IgD-negative memory B cell (primary cell): ENCODE measurements around the gene SEC16A. TPM values are rescaled to one million over a fixed set of nuclear protein-coding genes. Genes with fewer than 3 reads are reported as not detected.

Source experiments
- H3K27ac Mint-ChIP-seq, 3 donors: one replicate each; pipeline ENCODE4 v1.8.0; 2020 to 2022; ENCODE audit warnings: mild to moderate bottlenecking in 3 of 3, mixed read lengths in 3 of 3, moderate library complexity in 1 of 3
- H3K27me3 Mint-ChIP-seq: one replicate; pipeline ENCODE4 v1.8.0; 2021; ENCODE audit warnings: mixed read lengths
- H3K36me3 Mint-ChIP-seq: one replicate; pipeline ENCODE4 v1.8.0; 2020; ENCODE audit warnings: mild to moderate bottlenecking, mixed read lengths
- H3K4me1 Mint-ChIP-seq, 3 donors: one replicate each; pipeline ENCODE4 v1.8.0; 2020 to 2022; ENCODE audit warnings: mixed read lengths in 3 of 3, mild to moderate bottlenecking in 1 of 3
- H3K4me3 Mint-ChIP-seq, 4 donors: one replicate each; pipeline ENCODE4 v1.8.0; 2020 to 2022; ENCODE audit warnings: mild to moderate bottlenecking in 4 of 4, mixed read lengths in 4 of 4, moderate library complexity in 3 of 4
- H3K9me3 Mint-ChIP-seq, 3 donors: one replicate each; pipeline ENCODE4 v1.8.0; 2020 to 2021; ENCODE audit warnings: mixed read lengths in 3 of 3, mild to moderate bottlenecking in 1 of 3
- polyA plus RNA-seq: library from polyadenylated mRNA; unstranded; fragments of 300-500 nt; fragmentation: Illumina TruSeq; gene quantifications from one replicate; pipeline ENCODE4 v1.2.3, GENCODE V29; 2021

SEC16A gene
- polyA plus RNA-seq, 1 donor from 2014 or later = 30.1 TPM

DNA sequence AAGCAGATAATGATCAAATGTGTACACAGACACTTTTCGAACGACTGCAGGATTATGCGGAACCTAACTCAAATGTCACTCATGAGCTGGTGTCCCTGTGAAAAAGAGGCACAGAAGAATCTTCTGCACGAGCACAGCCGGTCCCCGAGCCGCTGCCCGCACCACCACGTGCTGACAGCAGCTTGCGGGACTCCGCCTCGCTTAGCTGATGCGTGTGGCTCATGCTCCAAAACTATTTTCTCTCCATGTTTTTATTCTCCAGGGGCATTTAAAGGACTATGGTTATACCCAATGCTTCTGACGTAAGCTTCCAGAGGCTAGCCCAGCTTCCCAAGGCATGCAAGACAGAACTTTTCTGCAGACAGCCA is 9.5 kb downstream of the SEC16A start:
- H3K27ac Mint-ChIP-seq = no peak overlapping the region
- no peaks in the 10 kb centered on the region for H3K27me3 Mint-ChIP-seq
- peaks cover 0 to 4% (median 2%) of the 10 kb centered on the region in 3 donors for H3K4me1 Mint-ChIP-seq
- no peaks in the 10 kb centered on the region for H3K36me3 Mint-ChIP-seq
- H3K4me3 Mint-ChIP-seq = no peak overlapping the region
- no peaks in the 10 kb centered on the region for H3K9me3 Mint-ChIP-seq

DNA sequence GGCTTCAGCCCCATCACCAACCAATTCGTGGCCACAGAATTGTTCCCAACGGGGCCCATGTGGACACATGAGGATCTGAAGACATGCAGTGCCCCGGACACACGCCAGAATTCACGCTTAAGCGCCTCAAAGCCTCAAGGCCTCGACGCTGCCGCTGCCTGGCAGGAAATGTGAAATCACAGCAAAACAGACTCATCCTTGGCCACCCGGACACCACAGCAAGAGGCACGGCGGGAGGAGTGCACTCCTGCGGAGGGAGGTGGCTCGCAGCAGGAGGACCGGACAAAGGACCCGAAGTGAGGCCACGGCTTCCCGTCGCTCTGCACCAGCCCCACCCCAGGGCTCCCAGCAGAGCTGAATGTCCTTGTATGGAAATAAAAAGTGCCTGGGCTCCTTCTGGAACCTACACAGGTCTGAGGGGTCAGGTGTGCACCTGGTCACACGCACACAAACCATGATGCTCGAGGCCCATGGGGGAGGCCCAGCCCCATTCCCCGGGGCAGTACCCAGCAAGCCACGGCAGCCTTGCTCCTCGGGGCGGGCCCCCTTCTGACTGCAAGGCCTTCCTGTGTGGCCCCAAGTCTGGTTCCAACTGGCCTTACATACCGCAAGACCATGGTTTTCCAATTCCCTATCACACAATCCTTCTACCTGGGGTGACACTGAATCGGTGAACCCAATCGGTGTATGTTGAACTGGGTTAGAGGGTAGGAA is 10.0 kb downstream of the SEC16A start:
- Mint-ChIP-seq H3K27me3 (no peaks in the 10 kb centered on the region), H3K27ac (no peak overlapping the region), H3K4me3 (no peak overlapping the region), H3K36me3 (no peaks in the 10 kb centered on the region), H3K4me1 (peaks cover 0 to 2% (median 2%) of the 10 kb centered on the region in 3 donors), H3K9me3 (no peaks in the 10 kb centered on the region)

DNA sequence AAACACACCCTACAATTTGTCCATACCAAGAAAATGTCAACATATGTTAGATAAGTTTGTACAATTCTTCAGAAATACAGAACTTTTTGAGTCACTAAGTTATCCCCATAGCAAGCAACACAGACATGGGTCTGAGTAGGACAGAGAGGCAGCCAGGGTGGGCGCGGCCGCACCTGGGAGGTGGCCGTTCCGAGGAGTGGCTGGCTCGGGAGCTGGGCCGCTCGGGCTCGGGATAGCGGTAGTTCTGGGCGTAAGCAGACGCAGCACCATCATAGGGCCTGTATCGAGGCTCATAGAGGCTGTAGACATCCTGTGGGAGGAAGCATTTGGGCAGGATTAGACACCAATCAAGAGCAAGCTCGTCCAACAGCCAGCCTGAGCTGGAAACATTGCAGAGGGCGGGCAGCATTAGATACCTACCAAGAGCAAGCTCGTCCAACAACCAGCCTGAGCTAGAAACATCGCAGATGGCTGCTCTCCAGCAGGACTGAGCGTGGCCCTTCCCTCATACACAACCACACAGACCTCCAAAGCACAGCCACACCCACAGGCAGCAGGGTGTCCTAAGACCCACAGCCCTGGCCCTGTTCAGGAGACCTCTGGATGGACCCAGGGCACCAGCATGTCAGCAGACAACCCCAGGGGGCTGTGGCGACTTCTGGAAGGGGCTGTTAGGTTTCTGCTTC is 10.9 kb downstream of the SEC16A start:
- H3K4me3 Mint-ChIP-seq = no peak overlapping the region
- no peaks in the 10 kb centered on the region for H3K36me3 Mint-ChIP-seq
- no peaks in the 10 kb centered on the region for H3K27me3 Mint-ChIP-seq
- H3K4me1 Mint-ChIP-seq = peaks cover 0 to 2% (median 0%) of the 10 kb centered on the region in 3 donors
- no peak overlapping the region for H3K27ac Mint-ChIP-seq
- H3K9me3 Mint-ChIP-seq = no peaks in the 10 kb centered on the region

DNA sequence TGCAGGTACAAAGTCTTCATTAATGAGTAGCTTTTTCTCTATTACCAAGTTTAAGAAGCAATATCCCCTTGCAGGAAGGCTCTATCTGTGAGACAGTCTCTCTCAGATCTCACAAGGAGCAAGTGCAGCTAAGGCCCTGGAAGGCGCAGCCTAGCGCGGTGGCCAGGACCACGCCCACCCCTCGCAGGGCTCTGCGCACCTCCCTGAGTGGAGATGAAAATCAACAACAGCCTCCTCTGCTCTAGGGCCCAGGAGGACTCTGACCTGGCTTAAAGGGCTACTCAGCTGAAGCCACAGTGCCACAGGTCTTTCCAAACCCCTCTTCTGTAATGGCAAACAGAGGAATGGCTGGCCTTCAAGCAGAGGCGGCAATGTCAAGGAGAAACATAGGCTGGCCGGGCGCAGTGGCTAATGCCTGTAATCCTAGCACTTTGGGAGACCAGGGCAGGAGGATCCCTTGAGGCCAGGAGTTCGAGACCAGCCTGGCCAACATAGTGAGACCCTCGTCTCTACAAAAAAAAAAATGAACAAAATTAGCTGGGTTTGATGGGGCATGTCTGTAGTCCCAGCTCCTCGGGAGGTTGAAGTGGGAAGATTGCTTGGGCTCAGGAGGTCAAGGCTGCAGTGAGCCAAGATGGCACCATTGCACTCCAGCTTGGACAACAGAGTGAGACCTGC is 11.9 kb downstream of the SEC16A start:
- Mint-ChIP-seq H3K36me3 (peaks cover 2% of the 10 kb centered on the region), H3K27ac (no peak overlapping the region), H3K27me3 (no peaks in the 10 kb centered on the region), H3K4me3 (no peak overlapping the region), H3K9me3 (no peaks in the 10 kb centered on the region), H3K4me1 (peaks cover 0 to 2% (median 0%) of the 10 kb centered on the region in 3 donors)

DNA sequence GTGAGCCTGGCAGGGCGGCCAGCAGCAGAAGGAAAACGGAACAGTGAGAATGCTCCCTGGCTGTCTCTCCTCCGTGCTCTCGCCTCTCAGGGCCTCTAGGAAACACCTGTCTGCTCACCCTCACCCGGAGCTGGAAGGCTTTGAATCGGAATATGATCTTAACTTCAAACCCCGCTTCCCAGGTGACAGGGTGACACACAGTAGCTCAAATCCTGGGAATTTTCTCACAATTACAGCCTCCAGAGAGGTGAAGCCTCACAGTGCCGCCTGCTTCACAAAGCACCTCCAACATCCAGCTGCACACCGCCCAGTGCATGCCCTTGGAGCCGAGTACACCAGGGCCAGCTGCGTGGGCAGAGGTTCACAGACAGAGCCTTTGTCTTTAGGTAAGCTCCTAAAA is 12.5 kb downstream of the SEC16A start:
- peaks cover 2% of the 10 kb centered on the region for H3K36me3 Mint-ChIP-seq
- no peak overlapping the region for H3K27ac Mint-ChIP-seq
- no peak overlapping the region for H3K4me3 Mint-ChIP-seq
- H3K9me3 Mint-ChIP-seq = no peaks in the 10 kb centered on the region
- peaks cover 0 to 2% (median 0%) of the 10 kb centered on the region in 3 donors for H3K4me1 Mint-ChIP-seq
- no peaks in the 10 kb centered on the region for H3K27me3 Mint-ChIP-seq

DNA sequence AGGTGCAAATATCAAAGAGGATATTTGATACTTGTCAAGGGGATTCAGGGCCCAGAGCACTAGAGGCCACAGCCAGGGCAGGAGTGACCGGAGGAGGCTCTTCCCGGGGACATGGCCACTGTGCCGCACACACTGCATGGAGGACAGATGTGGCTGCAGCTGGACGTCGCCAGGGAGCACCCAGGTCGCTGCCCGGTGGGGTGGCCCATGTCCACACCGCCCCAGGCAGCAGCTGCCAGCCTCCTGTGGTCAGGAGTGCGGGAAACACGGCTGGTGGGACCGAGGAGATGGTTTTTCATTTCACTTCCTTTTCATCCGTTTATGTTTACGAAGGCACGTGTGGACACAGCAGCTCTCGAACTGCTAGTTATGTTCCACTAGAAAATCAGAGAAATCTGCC is 15.1 kb downstream of the SEC16A start:
- Mint-ChIP-seq H3K36me3 (peaks cover 2% of the 10 kb centered on the region), H3K27me3 (no peaks in the 10 kb centered on the region), H3K27ac (no peak overlapping the region), H3K4me1 (no peaks in the 10 kb centered on the region), H3K4me3 (no peak overlapping the region), H3K9me3 (no peaks in the 10 kb centered on the region)

DNA sequence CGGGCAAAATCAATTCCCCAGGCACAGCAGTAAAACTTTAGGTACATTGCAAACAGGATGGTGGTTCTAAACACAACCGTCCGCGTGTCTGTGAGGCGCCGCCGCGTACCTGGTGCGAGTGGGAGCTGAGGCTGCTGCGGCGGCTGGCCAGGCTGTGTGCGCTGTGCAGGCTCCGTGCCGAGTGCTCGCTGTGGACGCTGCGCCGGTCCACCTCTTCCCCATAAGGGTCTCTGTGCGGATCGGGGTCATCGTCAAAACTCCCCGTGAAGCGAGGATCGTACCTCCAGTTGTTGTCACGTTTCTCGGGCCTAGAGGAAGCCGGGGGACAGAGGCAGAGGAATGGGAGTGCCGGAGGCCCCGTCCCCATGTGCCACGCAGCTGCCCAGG is 16.7 kb downstream of the SEC16A start:
- Mint-ChIP-seq H3K27me3 (no peaks in the 10 kb centered on the region), H3K4me1 (no peaks in the 10 kb centered on the region), H3K4me3 (no peak overlapping the region), H3K9me3 (no peaks in the 10 kb centered on the region), H3K36me3 (peaks cover 2% of the 10 kb centered on the region), H3K27ac (no peak overlapping the region)

DNA sequence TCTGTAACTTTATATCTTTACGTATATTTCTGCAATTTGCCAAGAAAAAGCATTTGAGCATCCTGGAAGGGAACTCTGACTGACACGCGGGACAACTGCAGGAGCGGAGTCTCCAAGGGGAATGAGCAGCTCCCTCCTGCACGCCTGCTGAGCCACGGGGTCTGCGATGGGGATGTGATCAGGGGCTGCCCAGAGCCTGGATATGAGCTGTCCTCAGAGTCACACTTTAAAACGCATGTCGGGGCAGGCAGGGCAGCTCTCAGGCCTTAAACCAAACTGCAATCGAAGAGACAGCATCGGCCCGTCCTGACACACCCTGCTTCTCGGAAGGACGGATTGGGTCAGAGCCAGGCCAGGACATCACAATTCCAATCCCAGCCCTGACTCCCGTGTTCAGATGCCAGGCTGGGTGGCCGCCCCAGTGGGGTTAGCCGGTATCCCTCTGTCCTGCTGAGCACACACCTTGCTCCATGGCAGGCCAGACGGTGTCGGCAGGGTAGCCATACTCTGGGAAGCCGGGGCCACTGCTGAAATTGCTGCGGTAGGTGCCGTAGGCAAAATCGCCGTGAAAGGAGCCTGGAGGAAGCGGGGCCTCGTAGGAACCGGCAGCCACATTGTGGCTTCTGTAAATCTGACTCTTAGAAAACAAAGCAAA is 17.2 kb downstream of the SEC16A start:
- H3K9me3 Mint-ChIP-seq = no peaks in the 10 kb centered on the region
- H3K4me3 Mint-ChIP-seq = no peak overlapping the region
- no peak overlapping the region for H3K27ac Mint-ChIP-seq
- H3K36me3 Mint-ChIP-seq = peaks cover 2% of the 10 kb centered on the region
- H3K27me3 Mint-ChIP-seq = no peaks in the 10 kb centered on the region
- no peaks in the 10 kb centered on the region for H3K4me1 Mint-ChIP-seq

DNA sequence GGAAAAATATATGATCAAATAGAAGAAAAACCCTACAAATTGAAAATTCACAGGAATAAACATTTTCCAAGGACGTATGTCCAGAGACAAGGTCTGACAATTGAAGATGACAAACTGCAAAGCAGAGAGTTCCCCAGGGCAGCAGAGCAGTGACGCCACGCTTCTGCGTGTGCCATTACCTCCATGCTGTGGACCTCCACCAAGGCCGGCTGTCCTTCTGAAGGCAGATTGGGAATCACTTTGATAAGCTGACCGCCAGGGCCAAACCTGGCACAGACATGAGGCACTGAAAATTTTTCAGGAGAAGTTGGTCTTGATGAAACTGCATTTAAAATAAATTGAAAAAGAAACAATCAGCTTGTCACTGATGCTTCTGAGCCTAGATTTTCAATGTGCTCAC is 18.6 kb downstream of the SEC16A start:
- Mint-ChIP-seq H3K27ac (peak overlapping the region in 1 of 3 donors; percentile 25), H3K4me1 (no peaks in the 10 kb centered on the region), H3K36me3 (peaks cover 2% of the 10 kb centered on the region), H3K9me3 (no peaks in the 10 kb centered on the region), H3K4me3 (no peak overlapping the region), H3K27me3 (no peaks in the 10 kb centered on the region)

DNA sequence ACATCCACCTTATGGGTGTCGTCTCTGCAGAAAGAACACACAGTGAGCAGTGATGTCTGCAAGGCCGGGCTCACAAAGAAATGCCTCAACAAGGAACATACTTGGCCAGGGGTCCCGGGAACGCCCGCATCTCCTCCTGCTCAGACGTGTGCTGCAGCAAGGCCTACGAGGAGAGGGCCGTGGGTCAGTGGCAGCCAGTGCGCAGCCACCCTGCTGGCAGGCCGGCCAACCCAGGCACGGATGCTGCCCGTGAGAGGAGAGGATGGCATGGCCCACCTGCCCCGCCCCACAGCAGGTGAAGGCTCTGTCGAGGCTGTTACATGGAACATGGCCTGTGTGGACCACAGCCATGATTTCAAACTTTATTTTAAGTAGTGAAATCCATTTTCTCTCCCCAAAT is 19.3 kb downstream of the SEC16A start:
- H3K36me3 Mint-ChIP-seq = peaks cover 2% of the 10 kb centered on the region
- no peaks in the 10 kb centered on the region for H3K9me3 Mint-ChIP-seq
- H3K4me3 Mint-ChIP-seq = no peak overlapping the region
- peak overlapping the region in 1 of 3 donors; percentile 25 for H3K27ac Mint-ChIP-seq
- H3K27me3 Mint-ChIP-seq = no peaks in the 10 kb centered on the region
- H3K4me1 Mint-ChIP-seq = no peaks in the 10 kb centered on the region

DNA sequence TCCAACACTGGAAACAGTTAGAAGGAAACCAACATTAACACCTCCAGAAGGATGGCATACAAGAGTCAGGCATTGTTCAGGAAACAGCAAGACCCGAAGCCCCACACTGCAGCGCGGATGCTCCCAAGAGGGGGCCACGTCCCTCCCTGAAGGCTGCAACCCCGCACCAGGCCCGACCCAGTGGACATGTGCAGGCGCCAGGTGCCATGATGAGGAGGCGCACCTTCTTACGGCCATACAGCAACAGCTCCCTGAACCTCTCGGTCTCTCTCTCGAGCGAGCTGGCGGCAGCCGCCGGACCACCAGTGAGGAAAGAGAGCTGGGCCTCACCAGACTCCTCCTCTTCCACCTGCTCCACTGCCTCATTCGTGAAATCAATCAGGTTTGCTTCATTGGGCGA is 20.2 kb downstream of the SEC16A start:
- Mint-ChIP-seq H3K4me1 (no peaks in the 10 kb centered on the region), H3K4me3 (no peak overlapping the region), H3K36me3 (peaks cover 2% of the 10 kb centered on the region), H3K9me3 (no peaks in the 10 kb centered on the region), H3K27me3 (no peaks in the 10 kb centered on the region), H3K27ac (no peak overlapping the region)

DNA sequence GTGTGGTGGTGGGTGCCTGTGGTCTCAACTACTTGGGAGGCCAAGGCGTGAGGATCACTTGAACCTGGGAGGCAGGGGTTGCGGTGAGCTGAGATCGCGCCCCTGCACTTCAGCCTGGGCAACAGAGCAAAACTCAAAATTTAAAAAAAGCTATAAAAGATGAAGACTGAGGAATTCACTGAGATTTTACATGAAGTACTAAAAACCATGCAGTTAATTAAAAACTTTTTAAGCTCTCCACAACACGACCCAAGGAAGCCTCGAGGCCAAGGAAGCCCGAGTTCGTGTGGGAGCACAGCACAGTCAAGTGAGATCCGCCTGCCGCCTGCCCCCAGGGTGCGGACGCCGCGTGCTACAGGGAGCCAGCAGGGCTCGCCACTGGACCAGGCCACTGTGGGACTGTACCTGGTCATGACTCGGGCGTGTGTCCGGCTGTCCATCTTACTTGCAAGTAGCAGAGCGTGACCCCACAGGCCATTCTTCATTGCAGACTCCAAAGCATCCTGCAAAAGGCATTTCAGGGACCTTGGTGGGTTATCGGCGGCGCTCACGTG is 22.0 kb downstream of the SEC16A start:
- Mint-ChIP-seq H3K27ac (peak overlapping the region in 1 of 3 donors; percentile 10), H3K4me1 (no peaks in the 10 kb centered on the region), H3K27me3 (no peaks in the 10 kb centered on the region), H3K4me3 (no peak overlapping the region), H3K36me3 (no peaks in the 10 kb centered on the region), H3K9me3 (no peaks in the 10 kb centered on the region)

DNA sequence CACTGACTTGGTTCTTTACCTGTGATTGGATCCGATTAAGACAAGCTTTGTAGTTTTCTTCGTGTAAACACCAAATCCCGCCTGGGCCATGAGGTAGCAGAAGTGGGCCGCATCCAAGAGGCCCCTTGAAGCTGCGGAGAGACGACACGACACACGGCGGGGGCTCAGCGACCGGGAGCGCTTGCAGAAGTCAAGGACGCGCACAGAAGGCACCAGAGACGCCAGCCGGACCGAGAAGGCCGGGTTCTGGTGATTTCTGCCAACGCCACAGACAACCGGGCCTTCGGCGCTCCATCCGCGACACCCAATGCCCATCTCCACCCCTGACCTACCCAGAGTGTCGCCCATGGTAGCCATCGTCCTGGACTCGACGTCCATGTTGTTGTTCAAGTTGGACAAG is 23.4 kb downstream of the SEC16A start:
- no peaks in the 10 kb centered on the region for H3K36me3 Mint-ChIP-seq

DNA sequence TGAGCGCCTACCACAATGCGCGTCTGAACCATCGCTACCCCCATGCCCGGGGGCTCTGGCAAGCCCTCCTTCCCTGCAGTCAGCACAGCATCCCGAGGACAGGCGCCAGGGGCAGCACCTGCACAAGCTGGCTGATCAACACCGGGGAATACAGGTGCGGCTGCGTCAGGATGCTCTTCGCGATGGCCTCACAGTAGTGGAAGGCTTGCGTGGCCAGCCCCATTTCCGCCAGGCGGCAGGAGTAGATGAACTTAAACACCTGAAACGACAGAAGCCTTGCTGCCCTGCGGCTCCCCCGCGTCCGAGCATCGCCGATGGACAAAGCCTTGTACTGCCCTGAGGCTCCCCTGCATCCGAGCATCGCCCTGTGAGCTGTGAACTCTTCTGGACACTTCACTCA is 25.5 kb downstream of the SEC16A start:
- H3K27me3 Mint-ChIP-seq = no peaks in the 10 kb centered on the region
- no peak overlapping the region for H3K4me3 Mint-ChIP-seq
- H3K36me3 Mint-ChIP-seq = no peaks in the 10 kb centered on the region
- H3K9me3 Mint-ChIP-seq = no peaks in the 10 kb centered on the region
- no peak overlapping the region for H3K27ac Mint-ChIP-seq
- no peaks in the 10 kb centered on the region for H3K4me1 Mint-ChIP-seq

More for the DNA sequence above, 23.4 kb downstream of the SEC16A start:
- H3K4me3 Mint-ChIP-seq = no peak overlapping the region
- no peak overlapping the region for H3K27ac Mint-ChIP-seq
- H3K27me3 Mint-ChIP-seq = no peaks in the 10 kb centered on the region
- H3K9me3 Mint-ChIP-seq = no peaks in the 10 kb centered on the region
- H3K4me1 Mint-ChIP-seq = no peaks in the 10 kb centered on the region

DNA sequence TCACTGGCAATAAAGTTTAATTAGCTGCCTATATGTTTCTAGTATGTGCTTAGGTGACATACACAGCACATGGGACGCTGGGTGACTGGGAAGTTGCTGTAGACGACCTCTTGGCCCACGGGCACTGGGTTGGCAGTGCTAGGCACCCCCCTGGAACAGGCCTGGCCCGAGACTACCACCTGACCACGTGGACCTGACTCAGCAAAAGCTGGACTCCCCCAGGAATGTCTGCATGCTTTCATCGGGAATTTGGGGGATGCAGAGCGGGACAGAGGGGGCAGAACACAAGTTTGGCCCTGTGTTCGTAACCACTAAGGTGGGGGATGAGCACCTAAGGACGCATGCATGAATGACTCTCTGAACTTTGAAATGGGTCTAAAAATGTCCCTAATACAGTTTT is 26.6 kb downstream of the SEC16A start:
- H3K27ac Mint-ChIP-seq = no peak overlapping the region
- no peaks in the 10 kb centered on the region for H3K27me3 Mint-ChIP-seq
- no peaks in the 10 kb centered on the region for H3K4me1 Mint-ChIP-seq
- no peaks in the 10 kb centered on the region for H3K36me3 Mint-ChIP-seq
- H3K4me3 Mint-ChIP-seq = no peak overlapping the region
- H3K9me3 Mint-ChIP-seq = no peaks in the 10 kb centered on the region
